NCI-H1092 treated with DMSO at 0.1 percent for 48 hours (cell line): ENCODE data around the gene APP.
"Not testable (repeated sequence)": the region's sequence is repeated elsewhere in the genome, so short reads cannot be mapped to it uniquely, and the experiment has no call there.

ENCODE experiments used
- DNase-seq: peaks from one replicate; lab custom pipeline; 2025; lab: John Stamatoyannopoulos, UW

The APP gene

DNA sequence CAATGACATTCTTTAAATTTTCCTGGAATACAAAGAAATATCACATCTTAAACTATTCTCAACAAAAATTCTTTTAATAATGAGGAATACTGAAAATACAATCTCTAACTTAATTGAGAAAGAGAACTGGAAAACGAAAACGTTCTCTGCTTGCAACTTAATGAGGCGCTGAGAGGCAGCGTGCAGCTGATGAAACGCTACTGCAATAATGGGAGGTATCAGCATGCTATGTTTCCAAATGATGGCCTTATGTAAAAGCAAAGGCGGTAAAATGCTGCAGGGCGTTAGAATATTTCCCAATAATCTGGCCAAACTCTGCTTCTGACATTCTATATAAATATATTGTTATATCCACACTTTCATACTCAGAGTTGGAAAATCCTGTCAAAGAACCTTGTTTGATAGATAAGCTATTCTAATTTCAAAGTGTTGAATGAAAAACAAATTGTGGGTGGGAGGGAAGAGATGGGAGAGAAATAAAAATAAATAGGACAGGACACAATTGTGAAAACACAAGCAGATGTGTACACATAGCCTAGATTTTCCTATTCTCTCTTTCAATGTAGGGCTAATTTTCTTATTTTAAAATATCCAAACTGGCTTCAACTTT is 70.9 kb downstream of the APP start:
- peak; percentile 59 for DNase-seq

DNA sequence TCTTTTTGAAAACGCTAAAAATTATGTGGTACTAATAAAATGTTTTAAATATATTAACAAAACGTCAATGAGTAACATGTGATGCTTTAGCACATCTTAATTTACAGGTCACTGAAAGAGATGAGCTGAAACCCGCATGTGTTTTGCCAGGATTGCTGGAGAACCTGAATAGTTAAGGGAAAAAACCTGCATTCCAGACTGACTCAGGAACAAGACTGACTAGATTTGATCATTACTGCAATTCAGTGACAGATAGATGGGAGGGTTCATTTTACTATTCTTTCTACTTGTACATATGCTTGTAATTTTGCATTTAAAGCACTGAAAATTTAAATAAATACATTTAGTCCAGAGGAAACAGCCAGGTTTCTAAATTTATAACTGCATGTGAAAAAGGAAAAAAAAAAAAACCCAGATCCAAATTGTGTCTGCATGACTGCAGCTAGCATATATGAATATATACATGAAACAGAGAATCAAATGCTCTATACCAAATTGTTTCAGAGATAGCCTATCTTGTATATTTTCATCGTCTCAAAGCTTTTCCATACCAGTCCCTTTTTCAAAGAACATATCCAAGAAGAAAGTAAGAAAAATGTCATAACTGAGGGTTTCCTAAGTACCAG is 71.7 kb downstream of the APP start:
- DNase-seq, result no peak

DNA sequence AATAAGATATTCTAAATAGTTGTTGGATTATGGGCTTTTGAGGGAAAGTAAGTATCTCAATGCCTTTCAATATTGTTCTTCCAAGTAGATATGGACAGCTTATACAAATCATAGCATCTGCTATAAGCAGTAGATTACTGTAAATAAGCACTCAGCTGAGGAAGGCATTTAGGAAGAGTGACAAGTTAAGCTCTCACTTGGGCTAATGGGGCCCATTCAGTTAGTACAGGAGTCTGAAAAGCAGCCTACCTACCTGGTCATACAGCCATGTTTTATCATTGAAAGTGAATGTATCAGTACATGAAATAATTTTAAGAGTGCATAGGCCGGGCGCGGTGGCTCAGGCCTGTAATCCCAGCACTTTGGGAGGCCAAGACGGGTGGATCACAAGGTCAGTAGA is 73.1 kb downstream of the APP start:
- DNase-seq, result no peak

DNA sequence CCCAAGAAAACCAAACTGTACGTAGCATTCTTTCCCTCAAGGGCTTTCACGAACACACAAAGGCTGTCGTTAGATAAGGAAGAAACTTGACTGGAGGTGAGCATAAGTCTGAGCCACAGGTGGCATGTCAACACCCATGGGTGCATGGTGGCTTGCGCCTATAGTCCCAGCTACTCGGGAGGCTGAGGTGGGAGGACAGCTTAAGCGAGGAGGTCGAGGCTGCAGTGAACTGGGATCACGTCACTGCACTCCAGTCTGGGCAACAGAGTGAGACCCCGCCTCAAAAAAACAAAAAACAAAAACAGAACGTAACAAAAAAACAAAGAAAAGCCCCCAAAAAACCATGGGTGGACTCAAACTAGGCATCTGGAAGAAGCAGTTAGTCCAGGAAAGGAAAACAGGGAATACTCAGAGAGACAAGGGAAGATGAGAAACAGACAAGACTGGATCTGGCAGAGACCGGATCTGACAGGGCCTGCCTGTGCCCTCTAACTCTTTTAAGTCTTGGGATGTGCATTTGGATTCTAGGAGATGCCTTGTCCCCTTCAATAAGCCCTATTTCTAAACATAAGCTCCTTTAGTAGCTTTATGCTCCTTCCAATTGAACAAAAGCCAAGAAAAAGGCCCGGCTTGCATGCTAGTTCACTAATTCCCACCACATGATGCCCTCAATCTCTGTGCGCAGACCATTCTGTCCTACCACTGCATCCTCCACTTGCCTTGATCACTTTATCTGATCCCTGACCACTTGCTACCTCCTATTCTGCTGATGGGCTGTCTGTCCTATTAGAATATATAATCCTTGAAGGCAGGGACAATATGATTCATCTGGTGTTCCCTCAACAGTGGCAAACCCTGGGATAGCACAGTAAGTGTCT is 73.8 kb downstream of the APP start:
- DNase-seq, result no peak

DNA sequence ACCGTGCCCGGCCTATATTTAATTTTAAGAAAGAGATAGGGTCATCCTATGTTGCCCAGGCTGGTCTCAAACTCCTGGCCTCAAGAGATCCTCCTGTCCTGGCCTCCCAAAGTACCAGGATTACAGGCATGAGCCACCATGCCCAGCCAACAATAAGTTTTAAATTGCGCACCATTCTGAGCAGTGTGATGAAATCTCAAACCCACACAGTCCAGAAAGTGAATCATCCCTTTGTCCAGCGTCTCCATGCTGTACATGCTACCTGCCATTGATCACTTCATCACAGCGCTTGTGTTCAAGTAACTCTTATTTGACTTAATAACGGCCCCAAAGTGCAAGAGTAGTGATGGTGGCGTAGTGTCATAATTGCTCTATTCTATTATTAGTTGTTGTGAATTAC is 75.4 kb downstream of the APP start:
- no peak for DNase-seq

- no peak for DNase-seq
Measured at GRCh38 chr21:26093122-26093521, 77.4 kb downstream of the APP start.

DNA sequence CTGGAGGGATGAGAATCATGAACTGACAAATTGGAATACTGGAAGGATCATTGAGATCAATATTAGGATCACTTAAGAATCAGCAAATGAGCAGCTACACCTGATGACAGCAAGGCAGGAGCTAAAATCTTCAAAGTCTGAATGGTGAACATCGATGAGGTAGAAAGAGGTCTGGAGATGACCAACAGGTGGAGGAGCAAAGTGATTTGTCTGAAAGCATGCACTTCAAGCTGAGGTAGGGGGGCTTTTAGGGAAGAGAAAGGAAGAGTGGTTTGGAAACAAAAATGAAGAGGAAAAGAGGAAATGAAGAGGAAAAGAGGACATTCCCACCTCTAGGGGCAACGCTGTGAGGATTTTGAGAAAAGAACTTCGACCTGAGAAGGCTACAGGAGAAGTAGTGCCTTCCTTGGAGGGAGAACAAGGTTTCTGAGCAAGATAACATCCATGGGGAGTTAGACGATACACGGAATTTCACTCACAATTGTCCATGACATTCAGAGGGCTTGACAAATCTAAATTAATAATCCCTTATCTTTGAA is 79.0 kb downstream of the APP start:
- no peak for DNase-seq

- no peak for DNase-seq
Measured at GRCh38 chr21:26089730-26090129, 80.8 kb downstream of the APP start.

DNA sequence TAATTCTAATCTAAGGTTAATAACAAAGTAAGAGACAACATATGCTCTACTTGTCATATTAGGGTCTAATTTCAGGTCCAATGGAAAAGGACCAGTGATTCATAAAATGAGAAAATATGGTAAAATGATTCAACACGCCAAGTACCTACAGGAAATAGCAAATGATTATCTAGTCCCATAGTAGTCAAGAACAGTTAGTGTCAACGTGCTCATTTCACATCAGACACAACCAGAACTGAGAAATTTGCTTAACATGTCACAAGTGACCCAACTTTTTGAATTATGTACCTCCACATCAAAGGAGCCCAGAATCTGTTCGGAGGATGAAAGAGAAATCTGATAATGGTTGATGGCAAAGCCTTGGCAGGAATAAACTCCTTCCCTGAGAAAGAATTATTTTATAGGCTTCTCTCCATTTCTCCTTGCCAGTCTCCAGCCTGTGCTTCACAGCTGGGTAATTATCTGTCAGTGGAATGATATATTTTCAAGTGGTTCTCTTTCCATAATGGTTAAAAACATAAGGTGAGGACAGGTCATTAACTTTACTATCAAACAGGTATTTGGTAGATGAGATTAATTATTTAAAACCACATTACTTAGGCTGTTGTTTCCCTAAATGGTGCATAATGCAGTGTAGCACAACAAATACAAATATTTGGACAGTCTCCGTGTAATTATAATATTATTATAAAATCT is 83.2 kb downstream of the APP start:
- no peak for DNase-seq

DNA sequence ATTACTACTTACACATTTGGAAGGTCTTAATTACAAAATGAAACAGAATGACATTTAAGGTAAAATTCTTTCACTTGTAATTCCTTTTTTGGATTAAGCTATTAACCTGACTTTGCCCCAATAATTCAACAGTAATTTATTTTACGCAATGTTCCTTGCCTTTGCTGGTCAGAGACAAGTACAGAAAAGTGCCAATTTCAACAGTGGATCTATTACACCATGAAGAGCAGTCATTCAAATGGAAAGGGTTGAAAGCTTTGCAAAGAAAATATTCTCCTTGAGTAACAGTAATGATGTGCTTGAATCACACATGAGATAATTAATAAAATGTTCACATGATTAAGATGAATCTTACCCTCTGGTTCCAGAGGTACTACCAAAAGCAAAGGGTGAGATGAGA is 84.7 kb downstream of the APP start:
- no peak for DNase-seq

DNA sequence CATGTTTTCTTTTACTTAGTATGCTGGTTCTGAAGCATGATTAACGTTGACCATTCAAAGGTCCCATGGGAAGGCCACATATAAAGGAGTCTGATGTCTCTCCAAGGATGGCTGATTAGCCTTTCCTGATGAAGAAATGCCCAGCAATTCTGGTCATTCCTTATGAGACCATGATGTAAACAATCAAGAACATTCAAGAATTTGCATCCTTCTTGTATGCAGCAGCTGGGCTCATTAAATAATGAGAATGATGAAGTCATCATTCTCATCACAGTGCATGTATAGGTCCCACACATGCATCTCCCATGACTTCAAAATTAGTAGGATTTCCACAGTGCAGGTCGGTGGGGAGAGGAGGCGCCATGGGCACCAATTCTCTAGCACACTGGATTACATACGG is 85.4 kb downstream of the APP start:
- no peak for DNase-seq

DNA sequence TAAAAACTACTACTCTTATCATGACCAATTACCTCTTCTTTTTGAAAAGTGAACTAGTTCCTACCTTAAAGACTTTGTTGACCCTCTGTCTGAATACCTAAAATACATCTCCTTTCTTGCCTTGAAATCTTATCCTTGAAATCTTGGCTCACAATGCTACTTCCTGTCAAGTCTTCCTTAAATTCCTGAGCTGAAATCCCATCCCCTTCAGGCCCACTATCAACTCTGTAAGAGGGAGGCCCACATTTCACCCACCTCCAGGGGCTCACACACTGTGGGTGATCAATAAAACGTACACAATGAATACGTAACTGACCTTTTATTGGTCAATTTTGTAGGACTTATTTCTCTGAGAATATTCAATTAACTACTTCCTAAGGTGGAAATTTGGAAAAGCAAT is 88.0 kb downstream of the APP start:
- no peak for DNase-seq

GRCh38 chr21:26081175-26081760 is 89.3 kb downstream of the APP start:
- not testable (repeated sequence) for DNase-seq

DNA sequence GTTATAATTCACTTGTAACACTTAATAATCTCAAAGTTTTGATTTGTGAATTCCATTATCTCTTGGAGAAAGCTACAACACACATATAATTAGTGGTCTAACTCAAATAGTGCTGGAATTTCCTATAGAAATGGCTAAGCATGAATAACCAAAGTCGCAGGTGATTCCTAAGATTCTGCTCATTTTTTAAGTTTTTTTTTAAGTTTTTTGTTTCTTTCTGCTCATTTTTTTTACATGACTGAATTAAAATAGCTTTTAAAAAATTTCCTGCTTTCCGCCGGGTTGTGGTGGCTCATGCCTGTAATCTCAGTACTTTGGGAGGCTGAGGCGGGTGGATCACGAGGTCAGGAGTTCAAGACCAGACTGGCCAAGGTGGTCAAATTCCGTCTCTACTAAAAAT is 90.4 kb downstream of the APP start:
- DNase-seq, result no peak

GRCh38 chr21:26079366-26079765 is 91.2 kb downstream of the APP start:
- DNase-seq, result no peak

DNA sequence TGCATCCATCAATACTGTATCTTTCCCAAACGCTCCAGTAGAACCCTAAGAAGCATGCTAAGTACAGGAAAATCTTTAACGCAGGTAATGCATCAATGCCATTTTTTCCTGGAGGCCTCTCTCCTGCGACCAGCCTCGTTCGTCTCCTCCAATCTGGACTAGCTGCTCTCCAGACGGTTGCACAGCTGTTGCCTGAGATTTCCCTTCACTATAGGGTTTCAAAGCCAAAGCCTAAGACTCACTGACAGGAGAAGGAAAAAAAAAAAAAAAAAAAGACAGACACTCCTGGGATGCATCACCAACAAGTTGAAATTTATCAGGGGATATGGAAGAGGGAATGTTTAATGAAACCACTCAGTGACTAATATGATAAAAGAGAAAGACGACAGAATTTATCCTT is 93.0 kb downstream of the APP start:
- DNase-seq, result no peak

DNA sequence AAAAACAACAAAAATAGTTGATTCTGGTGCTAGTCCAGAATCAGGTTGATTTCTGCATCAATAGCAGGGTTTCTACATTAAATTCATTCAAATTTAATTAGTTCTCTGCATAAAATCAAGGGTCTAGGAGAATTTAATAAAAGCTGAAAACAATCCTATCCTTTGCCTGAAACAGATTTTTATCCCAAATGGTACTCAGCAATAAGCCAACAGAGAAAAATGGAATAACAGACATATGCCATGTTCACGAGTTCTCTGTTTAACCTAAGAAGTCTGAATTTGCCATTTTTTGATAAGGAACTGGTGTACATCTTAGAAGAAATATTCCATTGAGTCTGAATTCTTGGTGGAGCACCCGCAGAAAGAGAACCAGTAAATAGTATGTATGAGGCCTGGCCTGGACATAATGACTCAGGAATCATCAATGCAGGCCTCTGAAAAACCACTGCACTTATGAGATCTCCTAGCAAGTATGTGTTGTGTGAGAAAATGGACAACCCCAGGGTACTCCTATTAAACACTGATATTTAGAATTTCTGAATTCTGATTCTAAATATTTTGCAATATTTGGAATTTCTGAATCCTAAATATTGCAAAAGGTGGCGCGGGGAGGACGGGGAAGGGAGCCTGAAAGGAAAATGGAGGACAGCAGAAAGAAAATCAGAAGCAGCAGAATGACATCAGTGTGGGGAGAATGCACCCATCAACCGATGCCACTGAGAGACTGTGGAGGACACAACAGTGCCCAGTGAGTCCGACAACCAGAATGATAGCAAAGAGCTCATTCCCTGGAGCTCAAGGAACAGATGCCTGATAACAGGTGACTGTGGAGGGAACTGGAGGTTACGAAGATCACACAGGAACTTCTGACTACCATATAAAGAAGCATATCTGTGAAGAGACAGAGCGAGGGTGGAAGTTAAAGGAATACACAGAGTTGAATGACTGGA is 97.6 kb downstream of the APP start:
- no peak for DNase-seq

DNA sequence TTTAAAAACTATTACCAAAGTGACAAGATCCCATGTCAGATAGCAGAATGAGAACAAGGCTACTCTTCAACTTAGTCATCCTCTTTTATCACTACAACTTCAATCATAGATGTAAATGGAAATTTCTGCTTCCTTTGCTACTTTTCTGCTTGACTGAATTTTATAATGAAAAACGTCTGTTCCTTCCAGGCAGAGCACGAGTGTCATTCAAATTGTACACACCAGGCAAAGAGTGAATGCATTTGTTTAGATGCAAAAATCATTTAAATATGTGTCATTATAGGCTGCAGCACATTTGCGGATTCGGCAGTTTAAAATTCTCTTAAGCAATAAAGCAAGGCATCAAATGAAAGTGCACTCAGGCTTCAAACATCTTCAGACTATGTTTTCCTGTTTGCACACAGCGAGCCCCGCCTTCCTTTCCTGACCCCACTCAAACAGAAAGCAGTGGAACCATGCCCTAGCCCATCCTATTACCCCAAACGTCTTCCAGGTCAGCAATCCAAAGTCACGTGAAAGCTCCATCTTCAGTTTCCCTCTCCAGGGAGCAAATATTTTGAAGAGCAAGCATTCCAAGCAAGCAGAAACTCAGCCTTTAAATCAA is 99.6 kb downstream of the APP start:
- no peak for DNase-seq

DNA sequence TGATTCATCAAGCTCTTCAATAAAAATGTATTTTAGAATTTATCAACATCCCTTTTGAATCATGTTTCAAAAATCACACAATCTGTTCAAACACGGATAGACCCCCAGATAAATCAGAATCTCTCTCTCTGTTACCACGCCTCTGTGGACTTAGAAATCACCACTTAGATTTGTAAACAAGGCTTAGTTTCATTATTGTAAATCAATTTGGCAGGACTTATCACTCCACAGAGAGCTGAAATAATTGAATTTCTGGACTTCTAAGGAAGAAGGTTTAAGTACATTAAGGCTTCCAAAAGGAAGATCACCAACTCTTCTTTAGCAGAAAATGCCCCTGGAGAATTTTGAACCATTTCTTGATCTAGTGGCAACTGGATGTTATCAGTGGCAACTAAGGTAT is 100.4 kb downstream of the APP start:
- DNase-seq, result no peak

DNA sequence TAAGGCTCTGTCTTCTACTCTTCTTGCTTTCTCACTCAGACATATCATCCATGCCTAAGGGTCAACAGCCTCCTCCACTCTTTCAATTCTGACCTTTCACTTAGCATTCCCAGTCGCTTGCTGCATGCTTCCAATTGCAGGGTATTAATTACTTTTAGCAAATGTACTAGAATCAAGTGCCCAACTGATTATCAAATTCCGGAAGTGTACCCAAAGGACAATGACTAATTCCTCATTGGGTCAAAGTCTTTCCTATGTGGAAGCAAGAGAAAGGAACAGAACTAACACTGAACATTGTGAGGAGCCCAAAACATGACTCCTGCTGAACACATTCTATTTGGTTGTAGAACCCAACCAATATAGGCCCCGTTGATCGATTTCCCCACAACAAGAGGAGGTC is 101.8 kb downstream of the APP start:
- no peak for DNase-seq
